HepG2 (cell line): ENCODE measurements around the gene PACS1. TPM values are rescaled to one million over a fixed set of nuclear protein-coding genes. Genes with fewer than 3 reads are reported as not detected.
A peak's percentile ranks its signal among the peaks of the same experiment; 100 is the strongest.

Experiments
- ATAC-seq: fragments of 200-7000 bp; cut with Tn5 transposase; 3 replicates; pipeline ENCODE4 v1.9.1; 2020; ENCODE audit warnings: mild to moderate bottlenecking, moderate library complexity
- BruUV-seq: library from RNA; stranded (reverse); fragments of 400-500 nt; replicated peaks from 2 replicates; lab custom pipeline; 2021; lab: Mats Ljungman, UMichigan
- CTCF ChIA-PET: fragments of 300-600 bp; formaldehyde crosslinking; extraction: SDS; loops from one replicate; lab custom pipeline; 2021; ENCODE audit warnings: low total read pairs, inconsistent platforms, low intra/inter-chr PET ratio; lab: Yijun Ruan, JAX
- POLR2A ChIA-PET: fragments of 350-600 bp; sonication (Branson Sonifier 250); formaldehyde crosslinking; loops from one replicate; lab custom pipeline; 2020; ENCODE audit warnings: antibody characterized with exemption, inconsistent platforms; lab: Yijun Ruan, JAX
- DNase-seq: peaks from one replicate; pipeline ENCODE4 v3.0.0-alpha.2; 2015; ENCODE audit warnings: low spot score
- FAIRE-seq: peaks from 3 replicates; lab custom pipeline; 2011; peaks lifted over from hg19 to GRCh38; lab: Jason Lieb, UNC
- H2AFZ ChIP-seq: one replicate; pipeline ENCODE4 v1.6.1; 2011; ENCODE audit warnings: low read length, inconsistent platforms
- H3K27ac ChIP-seq: fragments of 300-600 bp; 3 replicates; pipeline ENCODE4 v1.8.0; 2011; ENCODE audit warnings: mixed run types, mild to moderate bottlenecking, mixed read lengths, low read length, inconsistent platforms; ENCODE audit not compliant: insufficient read depth; ENCODE audit errors: extremely low read length
- H3K27me3 ChIP-seq, 2 experiments: fragments of 200-600 bp in 1 of 2; 2 replicates in 1 of 2; 3 replicates in 1 of 2; pipeline versions ENCODE4 v1.6.0 to v1.8.0; 2011; ENCODE audit warnings: low read length in 2 of 2, mild to moderate bottlenecking in 2 of 2, moderate library complexity in 2 of 2, inconsistent platforms in 1 of 2; ENCODE audit not compliant: insufficient read depth in 2 of 2, control insufficient read depth in 1 of 2
- H3K36me3 ChIP-seq, 2 experiments: fragments of 200-600 bp in 1 of 2; replicated peaks in 1 of 2; 2 replicates in 1 of 2; 3 replicates in 1 of 2; pipeline versions ENCODE4 v1.5.1 to v1.8.0; 2011; ENCODE audit warnings: low read length in 2 of 2, inconsistent platforms in 1 of 2; ENCODE audit not compliant: insufficient read depth in 2 of 2, control insufficient read depth in 1 of 2
- H3K4me1 ChIP-seq: 2 replicates; pipeline ENCODE4 v1.5.1; 2012; ENCODE audit warnings: low read length, inconsistent platforms; ENCODE audit not compliant: insufficient read depth
- H3K4me2 ChIP-seq: 2 replicates; pipeline ENCODE4 v1.6.0; 2011; ENCODE audit warnings: low read depth, low read length, inconsistent platforms
- H3K4me3 ChIP-seq, 3 experiments: fragments of 200-600 bp in 1 of 3; sonication (generic), shearing (Covaris generic) in 1 of 3; replicated peaks in 1 of 3; 2 replicates each; pipeline ENCODE4 v1.5.1; 2011 to 2016; ENCODE audit warnings: low read length in 3 of 3, inconsistent platforms in 2 of 3, low read depth in 2 of 3, mild to moderate bottlenecking in 2 of 3, control low read depth in 1 of 3, mixed read lengths in 1 of 3; ENCODE audit not compliant: insufficient read depth in 1 of 3
- H3K79me2 ChIP-seq: one replicate; pipeline ENCODE4 v1.6.1; 2011; ENCODE audit warnings: low read length, inconsistent platforms; ENCODE audit not compliant: insufficient read depth
- H3K9ac ChIP-seq: 2 replicates; pipeline ENCODE4 v1.6.0; 2011; ENCODE audit warnings: mild to moderate bottlenecking, low read depth, low read length, inconsistent platforms; ENCODE audit not compliant: insufficient read depth
- H3K9me3 ChIP-seq: 2 replicates; pipeline ENCODE4 v1.5.1; 2012; ENCODE audit warnings: mild to moderate bottlenecking, low read length
- H4K20me1 ChIP-seq: 2 replicates; pipeline ENCODE4 v1.6.0; 2011; ENCODE audit warnings: inconsistent platforms, mild to moderate bottlenecking, low read length, moderate library complexity; ENCODE audit not compliant: insufficient read depth
- CREB1 ChIP-seq, 2 experiments: fragments of 450-650 bp in 1 of 2; IDR thresholded peaks; 2 replicates each; pipeline ENCODE4 v1.6.1; 2016 to 2017; ENCODE audit warnings: control low read depth in 1 of 2, mild to moderate bottlenecking in 1 of 2, missing compliant biosample characterization in 1 of 2, missing genetic modification characterization in 1 of 2
- TSC22D2 ChIP-seq: sonication (generic); formaldehyde crosslinking; IDR thresholded peaks from 2 replicates; pipeline ENCODE4 v1.5.1; 2020; ENCODE audit warnings: missing genetic modification reagents, mild to moderate bottlenecking, borderline replicate concordance
- ZNF274 ChIP-seq: sonication (generic); formaldehyde crosslinking; IDR thresholded peaks from 2 replicates; pipeline ENCODE4 v1.5.1; 2020; ENCODE audit warnings: mild to moderate bottlenecking, missing genetic modification reagents
- ZNF609 ChIP-seq: sonication (generic); formaldehyde crosslinking; IDR thresholded peaks from 2 replicates; pipeline ENCODE4 v1.4.0; 2020; ENCODE audit warnings: mild to moderate bottlenecking, missing genetic modification reagents, borderline replicate concordance
- ZNF7 ChIP-seq: IDR thresholded peaks from 2 replicates; pipeline ENCODE4 v1.6.1; 2016; ENCODE audit warnings: missing biosample characterization, missing genetic modification reagents
- ZNF746 ChIP-seq: sonication (generic); formaldehyde crosslinking; IDR thresholded peaks from 2 replicates; pipeline ENCODE4 v1.8.0; 2022; ENCODE audit warnings: mild to moderate bottlenecking, missing genetic modification reagents
- WGBS: methylation state at CpG from one replicate; pipeline ENCODE4 v1.1.6; 2017; ENCODE audit warnings: low lambda C conversion rate; 5-methylcytosine and 5-hydroxymethylcytosine counted together
- in situ Hi-C: cut with HindIII; loops from 2 replicates; pipeline ENCODE4 v1.10.0; 2017; ENCODE audit warnings: low pct_unique_long_range_greater_than_20kb; ENCODE audit not compliant: extremely low pct_ligation_motif_present
- intact Hi-C: fragments of 100-400 bp; cut with micrococcal nuclease; formaldehyde crosslinking; loops from one replicate; pipeline ENCODE4 v1.10.0; 2022; ENCODE audit not compliant: unreplicated experiment
- polyA plus RNA-seq, 8 experiments: library from polyadenylated mRNA; depleted of rRNA in 3 of 8; stranded (reverse) in 7 of 8; unstranded in 1 of 8; fragments of >200 nt; fragmentation: Illumina TruSeq in 4 of 8; extraction: Trizol in 4 of 8; gene quantifications; 2 replicates each; pipeline versions ENCODE4 v1.2.1 to v1.2.3, GENCODE V29; 2011 to 2016; ENCODE audit warnings: low read depth in 4 of 8, missing spikeins in 1 of 8, mixed read lengths in 1 of 8; ENCODE audit not compliant: insufficient read depth in 1 of 8
- total RNA-seq, 5 experiments: library from RNA; depleted of rRNA; stranded (reverse); fragments of >200 nt; fragmentation: Illumina TruSeq; extraction: Trizol; gene quantifications; 2 replicates each; pipeline ENCODE4 v1.2.3, GENCODE V29; 2016; ENCODE audit warnings: low read depth in 1 of 5

PACS1 gene
- total and polyA plus RNA-seq, 2 of the 13 experiments (the other 11 are each of a cell fraction or from before 2014, with no cell fraction given) = 7.6 to 8.6 TPM

- ChIA-PET POLR2A (no interaction called here), CTCF (no interaction called here)
- no peak overlapping the region for H3K9ac ChIP-seq
- no peak for TF ChIP-seq ZNF274 (CRISPR knock-in tag)
- TF ChIP-seq CREB1 (IDR thresholded peaks at IDR 0.05) = no peak
- no peak for TF ChIP-seq CREB1 (CRISPR knock-in tag; IDR thresholded peaks at IDR 0.05)
- TF ChIP-seq ZNF609 = no peak
- TF ChIP-seq ZNF7 (CRISPR knock-in tag) = peak; percentile 95
- no peak for TF ChIP-seq ZNF746
- no peak for TF ChIP-seq TSC22D2 (CRISPR knock-in tag)
- TF ChIP-seq, all 625 proteins: peak for 1
- no peak for FAIRE-seq
- H3K9me3 ChIP-seq = no peaks in the 10 kb centered on the region
- no peak overlapping the region for H3K27ac ChIP-seq
- H3K27me3 ChIP-seq = no peaks in the 10 kb centered on the region
- H3K79me2 ChIP-seq = no peaks in the 10 kb centered on the region
- intact Hi-C loops = no loop called here
- no peak overlapping the region for H3K4me2 ChIP-seq
- peaks cover 31% of the 10 kb centered on the region for H3K4me1 ChIP-seq
- H3K4me3 ChIP-seq = no peak overlapping the region
- no peaks in the 10 kb centered on the region for H4K20me1 ChIP-seq
- no peak for ATAC-seq
- H3K36me3 ChIP-seq = no peaks in the 10 kb centered on the region
- in situ Hi-C loops = no loop called here
- no TSS peak for BruUV-seq
- H2AFZ ChIP-seq = no peak overlapping the region
- 93% methylated on average over 7 of the region's 7 CpGs for WGBS
- DNase-seq = no peak
Observed at GRCh38 chr11:66155387-66156073, 85.5 kb downstream of the PACS1 start.
